NB4 (cell line): ENCODE measurements around the gene SEPTIN5.

ENCODE experiments used
- POLR2A ChIP-seq: IDR thresholded peaks from 2 replicates; pipeline ENCODE4 v1.6.1; 2011; ENCODE audit warnings: mild to moderate bottlenecking; ENCODE audit not compliant: insufficient read length; ENCODE audit errors: extremely low read depth
- TF ChIP-seq, protein P1 (sequence below): IDR thresholded peaks from one replicate; pipeline ENCODE4 v1.5.1; 2012; ENCODE audit warnings: low read depth, low read length

GRCh38 chr22:19719488-19720021 is 5.3 kb downstream of the SEPTIN5 start:
- TF ChIP-seq, protein P1, sequence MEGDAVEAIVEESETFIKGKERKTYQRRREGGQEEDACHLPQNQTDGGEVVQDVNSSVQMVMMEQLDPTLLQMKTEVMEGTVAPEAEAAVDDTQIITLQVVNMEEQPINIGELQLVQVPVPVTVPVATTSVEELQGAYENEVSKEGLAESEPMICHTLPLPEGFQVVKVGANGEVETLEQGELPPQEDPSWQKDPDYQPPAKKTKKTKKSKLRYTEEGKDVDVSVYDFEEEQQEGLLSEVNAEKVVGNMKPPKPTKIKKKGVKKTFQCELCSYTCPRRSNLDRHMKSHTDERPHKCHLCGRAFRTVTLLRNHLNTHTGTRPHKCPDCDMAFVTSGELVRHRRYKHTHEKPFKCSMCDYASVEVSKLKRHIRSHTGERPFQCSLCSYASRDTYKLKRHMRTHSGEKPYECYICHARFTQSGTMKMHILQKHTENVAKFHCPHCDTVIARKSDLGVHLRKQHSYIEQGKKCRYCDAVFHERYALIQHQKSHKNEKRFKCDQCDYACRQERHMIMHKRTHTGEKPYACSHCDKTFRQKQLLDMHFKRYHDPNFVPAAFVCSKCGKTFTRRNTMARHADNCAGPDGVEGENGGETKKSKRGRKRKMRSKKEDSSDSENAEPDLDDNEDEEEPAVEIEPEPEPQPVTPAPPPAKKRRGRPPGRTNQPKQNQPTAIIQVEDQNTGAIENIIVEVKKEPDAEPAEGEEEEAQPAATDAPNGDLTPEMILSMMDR, result no peak
- no peak for TF ChIP-seq POLR2A
